Measurements from ENCODE around the gene CELSR1.

The CELSR1 gene, protein sequence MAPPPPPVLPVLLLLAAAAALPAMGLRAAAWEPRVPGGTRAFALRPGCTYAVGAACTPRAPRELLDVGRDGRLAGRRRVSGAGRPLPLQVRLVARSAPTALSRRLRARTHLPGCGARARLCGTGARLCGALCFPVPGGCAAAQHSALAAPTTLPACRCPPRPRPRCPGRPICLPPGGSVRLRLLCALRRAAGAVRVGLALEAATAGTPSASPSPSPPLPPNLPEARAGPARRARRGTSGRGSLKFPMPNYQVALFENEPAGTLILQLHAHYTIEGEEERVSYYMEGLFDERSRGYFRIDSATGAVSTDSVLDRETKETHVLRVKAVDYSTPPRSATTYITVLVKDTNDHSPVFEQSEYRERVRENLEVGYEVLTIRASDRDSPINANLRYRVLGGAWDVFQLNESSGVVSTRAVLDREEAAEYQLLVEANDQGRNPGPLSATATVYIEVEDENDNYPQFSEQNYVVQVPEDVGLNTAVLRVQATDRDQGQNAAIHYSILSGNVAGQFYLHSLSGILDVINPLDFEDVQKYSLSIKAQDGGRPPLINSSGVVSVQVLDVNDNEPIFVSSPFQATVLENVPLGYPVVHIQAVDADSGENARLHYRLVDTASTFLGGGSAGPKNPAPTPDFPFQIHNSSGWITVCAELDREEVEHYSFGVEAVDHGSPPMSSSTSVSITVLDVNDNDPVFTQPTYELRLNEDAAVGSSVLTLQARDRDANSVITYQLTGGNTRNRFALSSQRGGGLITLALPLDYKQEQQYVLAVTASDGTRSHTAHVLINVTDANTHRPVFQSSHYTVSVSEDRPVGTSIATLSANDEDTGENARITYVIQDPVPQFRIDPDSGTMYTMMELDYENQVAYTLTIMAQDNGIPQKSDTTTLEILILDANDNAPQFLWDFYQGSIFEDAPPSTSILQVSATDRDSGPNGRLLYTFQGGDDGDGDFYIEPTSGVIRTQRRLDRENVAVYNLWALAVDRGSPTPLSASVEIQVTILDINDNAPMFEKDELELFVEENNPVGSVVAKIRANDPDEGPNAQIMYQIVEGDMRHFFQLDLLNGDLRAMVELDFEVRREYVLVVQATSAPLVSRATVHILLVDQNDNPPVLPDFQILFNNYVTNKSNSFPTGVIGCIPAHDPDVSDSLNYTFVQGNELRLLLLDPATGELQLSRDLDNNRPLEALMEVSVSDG (N-terminal part only)

DNA sequence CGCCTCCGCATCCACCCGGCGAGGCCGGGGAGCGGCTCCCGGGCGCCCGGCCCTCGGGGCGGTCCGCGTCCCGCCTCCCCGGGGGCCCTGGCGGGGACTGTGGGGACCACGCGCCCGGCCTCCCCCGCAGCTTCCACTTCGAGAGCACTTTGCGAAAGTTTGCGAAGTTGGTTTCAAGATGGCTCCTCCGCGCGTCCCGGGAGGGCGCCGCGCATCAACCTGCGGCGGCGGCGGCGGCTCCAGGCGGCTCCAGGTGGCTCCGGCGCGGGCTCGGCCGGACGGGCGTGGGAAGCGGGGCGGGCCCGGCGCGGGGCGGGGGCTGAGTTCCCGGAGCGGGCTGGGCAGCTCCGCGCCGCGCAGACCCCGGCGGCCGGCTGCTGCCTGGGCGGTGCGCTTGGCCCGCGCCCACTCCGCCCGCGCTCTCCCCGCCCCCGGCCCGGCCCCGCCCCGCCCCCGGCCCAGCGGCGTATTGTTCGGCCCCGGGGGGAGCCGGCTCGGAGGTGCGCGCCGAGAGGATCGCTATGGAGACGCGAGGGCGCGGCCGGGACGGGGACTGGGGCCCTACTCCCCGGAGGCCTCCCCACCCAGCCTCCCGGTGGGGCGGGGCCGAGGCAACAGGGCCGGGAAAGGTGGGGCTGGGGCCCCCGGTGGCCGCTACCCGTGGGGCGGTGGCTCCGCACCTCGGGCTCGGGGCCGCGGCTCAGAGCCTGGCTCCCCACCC, at the start of gene CELSR1:
CELSR1 (minus strand) TSS at position 396 of the 721 bp plus-strand sequence. CDS start 450 bp downstream, outside the sequence.
- peak in 1 of 2 experiments; percentile 29 for DNase-seq

DNA sequence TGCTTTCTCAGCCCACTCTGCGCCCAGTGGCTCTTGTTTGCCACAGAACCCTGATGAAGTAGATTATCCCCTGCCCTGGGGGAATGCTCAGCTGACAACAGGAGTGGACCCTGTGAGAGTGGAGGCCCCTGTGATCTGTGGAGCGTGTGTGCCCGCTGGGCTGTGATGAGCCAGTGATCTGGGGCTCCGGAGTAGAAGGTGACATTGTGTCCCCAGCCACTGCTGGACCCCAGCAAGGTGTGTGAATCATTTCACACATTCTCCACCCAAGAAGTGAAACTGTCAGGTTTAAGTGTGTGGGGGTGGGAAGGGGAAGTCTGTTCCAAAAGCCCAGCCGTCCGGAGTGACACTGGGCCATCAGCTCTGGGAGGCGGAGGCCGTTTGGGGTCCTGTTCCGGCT, 49.6 kb upstream of the CELSR1 start:
- DNase-seq, result no peak

DNA sequence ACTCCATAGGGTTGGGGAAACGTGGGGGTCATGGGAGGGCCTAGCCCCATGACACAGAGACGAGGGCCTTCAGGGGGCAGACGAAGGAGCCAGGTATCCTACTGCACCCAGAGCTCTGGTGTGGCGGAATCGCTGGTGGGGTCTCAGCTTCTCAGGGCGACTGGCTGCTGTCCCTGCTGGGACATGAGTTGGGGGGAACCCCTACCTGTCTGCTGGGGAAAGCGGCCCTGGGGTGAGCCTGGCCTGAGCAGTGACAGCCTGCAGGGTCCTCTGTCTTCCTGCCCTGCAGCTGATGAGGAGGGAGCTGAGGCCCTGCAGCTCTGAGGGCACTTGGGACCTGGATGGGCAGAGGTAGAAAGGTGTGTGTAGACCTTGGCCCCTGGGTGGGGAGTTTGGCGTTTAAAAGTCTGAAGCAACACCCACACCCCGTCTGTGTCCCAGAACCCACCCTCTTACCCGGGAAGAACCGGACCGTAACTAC, 49.2 kb upstream of the CELSR1 start:
- DNase-seq, result no peak

DNA sequence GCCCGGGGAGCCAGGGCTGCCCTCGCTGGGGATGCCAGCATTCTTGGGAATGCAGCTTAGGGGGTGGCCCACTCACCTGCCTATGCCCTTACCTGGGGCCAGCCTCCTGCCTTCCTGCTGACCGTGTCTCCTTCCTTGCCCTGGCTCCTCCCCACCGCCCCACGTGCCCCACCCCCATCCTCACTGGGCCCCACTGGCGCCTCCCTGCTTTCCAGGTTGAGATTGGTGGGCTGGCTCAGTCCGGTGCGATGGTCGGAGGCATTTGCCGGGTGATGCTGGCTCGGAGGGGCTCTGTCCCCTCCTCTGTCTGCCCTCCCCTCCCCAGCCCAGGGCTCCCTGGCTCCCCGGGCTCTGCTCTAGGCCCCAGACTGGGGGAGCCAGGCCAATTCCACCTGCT, 48.7 kb upstream of the CELSR1 start:
- no peak for DNase-seq

DNA sequence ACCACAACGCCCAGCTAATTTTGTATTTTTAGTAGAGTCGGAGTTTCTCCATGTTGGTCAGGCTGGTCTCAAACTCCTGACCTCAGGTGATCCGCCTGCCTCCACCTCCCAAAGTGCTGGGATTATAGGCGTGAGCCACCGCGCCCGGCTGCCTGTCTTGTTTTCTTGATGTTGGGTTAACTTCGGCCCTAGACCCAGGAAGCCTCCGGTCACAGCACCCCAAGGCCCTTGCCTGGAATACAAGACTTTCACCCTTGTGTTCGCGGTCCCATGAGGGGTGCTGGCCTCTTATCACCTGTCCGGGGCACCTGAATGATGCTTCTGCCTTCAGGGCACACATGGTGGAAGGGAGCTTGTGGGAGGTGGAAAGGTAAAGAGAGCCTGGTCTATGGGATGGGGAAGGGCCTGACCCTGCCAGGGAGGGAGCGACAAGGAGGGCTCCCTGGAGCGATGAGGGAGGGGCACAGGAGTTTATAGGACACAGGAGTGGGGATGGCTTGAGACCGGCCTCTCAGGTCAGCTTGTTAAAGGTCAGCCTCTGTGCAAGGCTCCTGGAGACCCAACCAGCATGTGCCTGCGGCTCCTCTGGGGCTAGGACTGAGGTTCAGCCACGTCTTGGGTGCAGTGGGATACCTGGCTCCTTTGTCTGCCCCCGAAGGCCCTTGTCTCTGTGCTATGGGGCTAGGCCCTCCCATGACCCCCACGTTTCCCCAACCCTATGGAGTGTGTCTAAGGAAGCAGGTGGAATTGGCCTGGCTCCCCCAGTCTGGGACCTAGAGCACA, 48.1 kb upstream of the CELSR1 start:
- DNase-seq, result no peak

DNA sequence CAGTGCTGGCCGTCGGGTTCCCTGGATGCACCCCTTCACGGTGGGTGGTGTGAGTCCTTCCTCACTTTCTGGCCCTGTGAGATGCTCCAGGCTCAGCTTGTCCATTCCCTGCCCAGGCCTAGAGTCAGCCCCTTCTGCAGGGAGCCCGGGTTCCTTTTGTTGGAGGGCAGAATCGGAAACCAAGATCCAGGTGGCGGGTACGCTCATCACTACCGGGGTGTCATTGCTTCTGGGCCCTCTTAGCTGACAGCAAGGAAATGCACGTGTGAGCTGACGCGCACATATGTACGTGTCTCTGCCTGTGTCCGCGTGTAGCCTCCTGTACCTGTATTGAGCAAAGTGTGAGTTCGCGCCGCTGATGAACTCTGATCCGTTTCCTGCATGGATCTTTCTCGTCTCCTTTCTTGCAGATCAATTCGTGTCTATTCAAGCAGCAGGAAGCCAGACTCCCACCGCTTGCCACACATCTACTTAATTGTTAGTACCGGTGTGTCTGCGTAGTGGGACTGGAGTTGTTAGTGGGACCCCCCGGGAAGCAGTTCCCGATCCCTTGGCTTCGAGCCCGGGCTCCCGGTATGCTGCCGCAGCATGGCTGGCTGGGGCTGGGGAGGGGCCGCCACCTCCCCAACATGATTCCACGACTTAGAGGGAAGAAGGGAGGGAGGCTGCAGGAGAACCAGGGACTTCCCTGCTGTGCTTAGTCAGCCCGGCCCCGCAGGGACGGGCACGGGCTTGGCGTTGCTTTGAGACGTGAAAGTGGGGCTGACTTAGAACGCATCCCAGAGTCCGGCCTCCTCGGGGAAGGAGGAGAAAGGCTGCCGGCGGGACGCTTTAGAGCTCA, 46.9 kb upstream of the CELSR1 start:
- DNase-seq, result no peak

DNA sequence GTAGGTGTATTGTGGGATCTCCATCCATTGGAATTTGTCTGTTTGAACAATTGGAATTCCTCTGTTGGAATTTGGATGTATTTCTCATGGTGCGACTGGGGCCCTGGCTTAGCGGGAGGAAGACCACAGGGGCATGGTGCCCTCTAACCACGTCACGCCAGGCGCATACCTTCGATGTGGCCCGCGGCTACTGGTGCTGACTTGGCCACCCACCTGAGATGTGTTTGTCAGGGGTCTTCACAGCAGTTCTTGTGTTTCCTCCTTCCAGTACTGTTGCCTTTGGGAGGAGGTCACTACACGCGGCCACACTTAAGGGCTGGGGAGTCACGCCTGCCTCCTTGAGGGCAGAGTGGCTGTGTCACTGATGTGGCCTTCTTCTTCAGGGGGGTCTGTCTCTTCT, 46.2 kb upstream of the CELSR1 start:
- DNase-seq, result no peak

DNA sequence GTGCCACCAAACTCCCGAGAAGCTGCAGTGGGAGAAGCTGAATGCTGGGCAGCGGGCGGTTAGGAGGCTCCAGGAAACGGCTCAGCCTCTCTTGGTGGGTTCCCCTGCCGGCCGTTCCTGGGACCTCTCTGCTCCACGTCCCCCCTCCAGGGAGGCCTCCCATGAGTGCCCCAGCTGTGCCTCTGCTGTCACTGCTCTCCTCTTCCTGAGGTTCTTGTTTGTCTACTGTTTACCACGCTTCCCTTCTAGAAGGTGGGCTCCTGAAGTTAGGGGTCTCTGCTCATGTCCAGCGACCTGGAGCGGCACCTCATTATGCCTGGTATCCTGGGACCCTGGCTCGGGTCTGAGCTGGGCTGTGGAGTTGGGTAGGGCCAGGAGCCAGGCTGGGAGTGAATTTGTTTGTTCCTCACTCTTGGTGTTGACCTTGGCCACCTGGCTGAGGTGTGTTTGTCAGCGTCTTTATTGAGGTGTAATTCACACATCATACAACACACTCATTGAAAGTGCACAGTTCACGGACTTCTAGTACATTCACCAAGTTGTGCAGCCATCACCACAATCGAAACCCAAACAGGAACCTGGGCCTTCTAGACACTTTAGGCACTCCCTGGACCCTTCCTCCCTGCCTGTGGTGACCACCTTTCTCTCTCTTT, 45.0 kb upstream of the CELSR1 start:
- no peak for DNase-seq

DNA sequence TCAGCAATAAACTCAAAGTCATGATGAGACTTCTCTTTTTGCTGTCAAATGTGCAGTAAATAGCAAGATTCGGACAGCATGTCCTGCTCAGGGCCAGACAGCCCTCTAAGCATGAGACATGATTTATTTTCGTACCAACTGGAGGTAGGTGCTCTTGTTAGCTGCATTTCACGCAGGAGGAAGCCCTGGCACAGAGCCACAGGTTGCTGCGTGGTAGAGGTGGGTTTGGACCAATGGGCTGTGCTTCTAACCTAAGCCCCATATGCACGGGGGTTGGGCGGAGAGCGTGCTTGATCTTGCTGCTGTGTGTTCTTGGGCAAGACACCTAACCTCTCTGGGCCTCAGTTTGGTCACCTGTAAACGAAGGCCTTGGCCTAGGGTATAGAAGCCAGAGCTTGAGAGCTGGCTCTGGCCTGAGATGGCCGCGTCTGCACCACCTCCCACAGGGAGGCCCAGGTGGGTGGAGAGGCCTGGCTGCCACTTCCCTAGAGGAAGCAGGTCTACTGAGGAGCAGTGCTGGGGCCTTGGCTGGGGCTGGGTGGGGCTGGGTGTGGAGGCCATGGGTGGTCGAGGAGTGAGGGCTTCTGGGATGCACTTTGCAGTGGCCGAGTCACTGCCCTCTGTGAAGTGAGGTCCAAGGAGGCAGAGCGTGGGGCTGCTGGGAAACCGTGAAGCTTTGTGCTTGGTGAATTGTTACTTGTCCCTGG, 44.3 kb upstream of the CELSR1 start:
- DNase-seq, result no peak

DNA sequence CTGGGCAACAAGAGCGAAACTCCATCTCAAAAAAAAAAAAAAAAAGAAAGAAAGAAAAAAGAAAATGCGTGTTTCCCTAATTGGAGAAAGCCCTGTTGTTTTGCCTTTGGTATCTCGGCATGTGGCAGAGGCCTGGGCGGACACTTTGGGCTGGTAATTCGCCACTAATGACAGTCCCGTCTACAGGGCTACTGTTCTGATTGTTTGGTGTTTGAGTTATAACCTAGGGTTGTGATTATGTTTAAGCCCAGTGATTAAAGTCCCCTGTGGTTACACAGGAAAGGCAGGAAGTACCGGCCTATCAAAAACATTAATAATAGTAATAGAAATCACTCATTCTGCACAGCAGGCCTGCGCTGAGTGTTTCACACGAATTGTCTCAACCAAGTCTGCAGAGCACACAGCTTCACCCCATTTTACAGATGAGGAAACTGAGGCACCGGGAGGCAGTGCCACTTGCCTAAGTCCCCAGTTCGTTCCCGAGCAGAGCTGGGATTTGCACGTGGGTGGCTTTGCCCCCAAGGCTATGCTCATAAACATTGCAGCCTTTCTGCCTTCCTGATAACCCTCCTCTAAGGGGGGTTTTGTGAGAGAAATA, 43.6 kb upstream of the CELSR1 start:
- no peak for DNase-seq

DNA sequence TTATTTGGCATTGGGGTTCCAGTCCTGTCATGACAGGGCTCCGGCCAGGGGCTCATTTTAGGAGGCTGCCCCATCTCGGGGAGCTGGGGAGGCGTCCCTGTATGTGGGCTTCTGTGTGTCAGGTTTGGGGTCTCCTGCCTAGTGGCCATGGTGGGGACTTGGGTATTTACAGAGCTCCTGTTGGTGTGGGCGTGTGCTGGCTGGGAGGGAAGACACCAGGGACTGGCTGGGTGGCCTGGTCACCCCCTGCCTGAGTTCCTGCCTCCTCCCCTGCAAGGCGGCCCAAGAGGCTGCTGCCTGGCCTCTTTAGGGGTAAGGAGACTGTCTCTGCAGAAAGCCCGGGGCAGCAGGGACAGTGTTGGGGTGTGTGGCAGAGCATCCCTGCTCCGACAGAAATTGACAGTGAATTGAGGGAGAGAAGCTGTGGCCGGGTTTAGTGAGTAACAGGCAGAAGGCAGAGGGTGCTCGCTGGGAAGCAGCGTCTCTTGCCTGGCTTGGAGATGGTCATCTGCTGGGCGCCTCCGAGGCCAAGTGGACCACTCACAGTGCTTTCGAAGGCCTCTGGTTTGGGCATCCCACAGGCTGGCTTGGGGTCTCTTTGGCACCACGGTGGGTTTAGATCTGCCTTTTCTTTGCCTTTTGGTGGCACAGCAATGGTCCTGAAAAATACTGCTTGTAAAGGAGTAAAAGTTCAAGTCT, 42.5 kb upstream of the CELSR1 start:
- no peak for DNase-seq

DNA sequence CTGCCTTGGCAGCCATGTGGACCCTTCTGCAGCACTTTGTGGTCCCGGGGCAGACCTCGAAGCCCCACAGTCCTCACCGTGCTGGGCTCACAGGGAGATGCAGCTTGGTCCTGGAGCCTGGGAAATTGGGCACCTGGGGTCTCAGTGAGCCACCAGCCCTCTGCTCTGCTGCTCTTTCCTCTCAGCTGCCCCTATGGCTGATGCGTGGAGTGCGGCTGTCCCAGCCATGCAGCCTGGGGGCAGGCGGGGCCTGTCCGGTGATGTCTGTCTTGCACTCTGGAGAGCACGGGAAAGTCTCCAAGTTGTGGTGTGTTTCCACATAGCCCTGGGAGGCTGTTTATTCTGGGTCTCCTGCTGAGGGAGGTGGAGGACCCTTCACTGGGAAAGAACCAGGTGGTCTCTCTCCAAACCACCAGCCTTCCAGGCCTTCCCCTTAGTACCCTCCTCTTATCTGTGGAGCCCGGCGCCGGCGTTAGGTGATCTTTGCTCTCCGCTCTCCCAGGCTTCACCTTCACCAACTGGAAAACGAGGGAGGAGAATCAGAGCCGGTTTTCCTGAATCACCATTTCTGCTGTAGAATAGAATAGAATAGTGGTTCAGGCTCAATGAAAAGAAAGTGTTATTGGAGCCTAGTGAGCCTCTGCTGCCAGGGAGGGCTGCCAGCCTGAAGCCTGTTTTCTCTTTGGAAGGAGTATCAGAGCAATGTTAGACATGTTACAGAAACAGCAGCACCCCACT, 41.6 kb upstream of the CELSR1 start:
- no peak for DNase-seq

DNA sequence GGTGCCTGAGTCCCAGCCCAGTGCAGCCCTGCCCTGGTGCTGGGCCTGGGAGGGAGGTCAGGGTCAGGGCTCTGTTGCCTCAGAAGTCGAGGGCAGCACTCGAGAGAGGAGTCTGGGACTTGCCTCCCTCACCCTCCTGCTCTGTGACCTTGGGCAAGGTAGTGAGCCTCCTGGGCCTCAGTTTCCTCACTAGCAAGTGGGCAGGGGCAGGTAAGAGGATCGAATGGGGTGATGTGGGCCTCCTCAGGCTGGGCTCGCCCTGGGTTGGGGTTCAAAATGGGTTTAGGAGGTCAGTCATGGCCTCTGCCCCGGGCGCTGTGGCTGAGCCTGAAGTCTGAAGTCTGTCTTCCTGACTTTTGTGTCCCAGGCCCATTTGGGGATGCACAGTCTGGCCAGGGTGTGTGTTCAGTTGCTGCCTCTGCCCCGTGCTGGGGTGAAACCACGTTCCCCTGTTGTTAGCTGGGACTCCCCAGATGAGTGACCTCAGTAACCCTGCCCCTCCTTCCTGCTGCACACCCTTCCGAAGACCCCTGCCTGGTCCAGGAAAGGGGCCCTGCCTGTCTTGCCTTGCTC, 40.9 kb upstream of the CELSR1 start:
- DNase-seq, result no peak

DNA sequence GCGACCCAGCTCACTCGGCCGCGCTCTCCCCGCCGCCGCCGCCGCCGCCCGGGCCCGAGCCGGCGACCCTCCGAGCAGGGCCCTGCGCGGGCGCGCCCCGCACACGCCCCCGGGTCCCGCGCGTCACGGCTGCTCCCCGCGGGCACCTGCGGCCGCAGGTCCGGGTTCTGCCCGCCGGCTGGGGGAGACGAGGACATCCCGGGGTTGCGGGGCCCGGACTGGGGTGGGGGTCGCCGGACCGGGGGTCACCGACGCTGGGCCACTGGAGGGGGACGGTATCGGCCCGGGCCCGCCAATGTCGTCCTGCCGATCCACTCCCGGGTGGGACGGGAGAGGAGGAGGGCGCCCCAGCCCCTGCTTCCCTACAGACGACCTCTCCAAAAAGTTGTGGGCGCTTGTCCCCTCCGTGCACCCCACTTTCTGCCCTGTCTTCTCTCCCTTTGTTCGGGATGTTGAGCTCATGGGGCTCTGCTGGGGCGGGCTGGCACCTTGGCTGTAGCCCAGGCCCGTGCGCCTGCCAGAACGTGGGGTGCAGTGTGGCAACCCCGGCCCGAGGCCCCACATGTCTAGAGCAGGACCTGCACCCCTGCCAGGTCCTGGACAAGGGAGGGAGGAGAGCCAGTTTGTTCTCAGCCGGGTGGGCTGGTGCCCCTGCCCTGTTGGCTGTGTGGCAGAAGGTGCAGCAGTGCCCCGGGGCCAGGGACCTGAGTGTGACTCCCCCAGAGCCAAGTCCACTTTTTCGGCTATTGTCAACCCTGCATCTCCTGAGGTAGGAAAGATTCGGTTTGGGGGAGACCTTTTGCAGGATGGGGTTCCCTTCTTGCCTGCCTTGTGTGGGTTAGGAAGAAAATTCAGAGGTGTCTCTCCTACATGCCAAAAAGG, 40.2 kb upstream of the CELSR1 start:
- no peak for DNase-seq

DNA sequence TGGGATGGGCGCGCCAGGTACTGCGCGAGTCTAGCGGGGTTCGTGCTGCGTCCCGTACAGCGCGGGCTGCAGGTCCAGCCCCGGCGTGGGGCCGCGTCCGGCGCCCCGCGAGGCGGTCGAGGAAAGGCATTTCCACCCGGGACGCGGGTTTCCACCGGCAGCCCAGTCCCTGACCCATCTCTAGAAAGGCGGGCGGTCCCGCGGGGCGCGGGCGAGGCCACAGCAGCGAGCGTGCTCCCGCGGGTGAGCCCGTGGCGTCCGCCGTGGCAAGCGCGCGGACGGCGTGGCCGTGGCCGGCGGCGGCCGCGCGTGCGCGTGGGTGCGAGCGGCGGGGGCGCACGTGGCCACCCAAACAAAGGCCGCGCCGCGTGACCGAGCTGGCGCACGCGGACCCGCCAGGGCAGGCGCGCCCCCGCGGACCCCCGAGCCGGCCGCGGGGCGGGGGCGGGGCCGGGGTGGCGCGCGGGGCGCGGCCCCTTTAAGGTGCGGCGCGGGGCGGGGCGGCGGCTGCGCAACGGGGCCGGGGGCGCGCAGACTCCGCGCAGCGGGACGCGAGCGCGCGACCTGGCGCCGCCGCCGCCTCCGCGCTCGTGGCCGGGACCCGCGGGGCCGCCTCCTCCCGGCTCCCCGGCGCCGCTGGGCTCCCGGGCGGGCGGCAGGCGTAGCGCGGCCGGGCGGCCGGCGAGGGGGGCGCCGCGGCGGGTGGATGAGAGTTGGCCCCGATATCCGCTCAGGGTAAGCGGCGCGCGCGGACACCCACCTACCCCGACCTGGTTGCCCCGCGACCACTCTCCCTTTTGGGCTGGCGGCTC, 39.3 kb upstream of the CELSR1 start:
- peak in 1 of 2 experiments; percentile 74 for DNase-seq

Measured in NCI-H1930 (cell line).